Measurements from ENCODE around the gene DCBLD2. TPM values are rescaled to one million over a fixed set of nuclear protein-coding genes. Genes with fewer than 3 reads are reported as not detected.

Gene DCBLD2
- total RNA-seq, 1 experiment from 2014 or later, result 48.0 TPM

- Histone ChIP-seq H3K4me1 (ENCODE audit: insufficient read depth, low read length) (0 out of 2 replicates have a peak, but pooled peaks cover 2% of the 10 kb centered on the region), H3K4me2 (ENCODE audit: insufficient read depth, insufficient read length, low read length) (peak overlapping the region; percentile 86), H3K9me3 (ENCODE audit: control insufficient read depth, low read depth, low read length) (no peaks in the 10 kb centered on the region), H3K9ac (ENCODE audit: extremely low read depth, insufficient read length, low read length) (peak overlapping the region; percentile 84), H3K23me2 (ENCODE audit: insufficient read length, low read depth, low read length, poor library complexity, severe bottlenecking) (no peaks in the 10 kb centered on the region), H3K14ac (ENCODE audit: insufficient read depth, low read length) (peak overlapping the region; percentile 93), H3K23ac (ENCODE audit: insufficient read length, low read depth, low read length) (no peak overlapping the region), H3K18ac (ENCODE audit: insufficient read length, low read depth, low read length) (peak overlapping the region; percentile 96), H2BK5ac (ENCODE audit: insufficient read length, low read length) (no peak overlapping the region), H2BK20ac (ENCODE audit: low read depth, low read length, poor library complexity, severe bottlenecking) (no peak overlapping the region), H2BK120ac (ENCODE audit: low read depth, low read length, poor library complexity, severe bottlenecking) (no peak overlapping the region), H3K27ac (ENCODE audit: insufficient read length, low read depth, low read length) (no peak overlapping the region), H3T11ph (ENCODE audit: low read length) (no peak overlapping the region), H3K4ac (ENCODE audit: low read depth, low read length) (no peak overlapping the region), H4K20me1 (ENCODE audit: control insufficient read depth, insufficient read depth, insufficient read length) (no peaks in the 10 kb centered on the region), H2AFZ (ENCODE audit: low read length) (no peak overlapping the region), H2BK15ac (ENCODE audit: low read depth, low read length) (no peak overlapping the region), H4K5ac (ENCODE audit: insufficient read length, low read depth, low read length) (no peak overlapping the region), H2BK12ac (ENCODE audit: insufficient read length, low read depth, low read length) (no peak overlapping the region), H4K91ac (ENCODE audit: insufficient read length, low read depth, low read length) (no peak overlapping the region), H2AK5ac (ENCODE audit: insufficient read length, low read length) (no peak overlapping the region), H3K79me2 (ENCODE audit: insufficient read depth, low read length) (peaks cover 2% of the 10 kb centered on the region; the same call in 1 of the 2 replicates), H3K79me1 (ENCODE audit: insufficient read depth, low read depth, low read length, poor library complexity, severe bottlenecking) (no peaks in the 10 kb centered on the region), H3K27me3 (ENCODE audit: insufficient read depth, low read length) (no peaks in the 10 kb centered on the region), H4K8ac (replicated peaks; ENCODE audit: insufficient read length, low read depth, low read length) (no peak overlapping the region), H3K56ac (ENCODE audit: insufficient read length, low read depth, low read length) (no peak overlapping the region)
- peak overlapping the region; percentile 81 to 96 (median 95) for H3K27ac Mint-ChIP-seq
- H3K27me3 Mint-ChIP-seq (ENCODE audit: low read depth), result no peaks in the 10 kb centered on the region
- WGBS (ENCODE audit: extremely low coverage, insufficient read length, low lambda C conversion rate), result no CpG with 5 or more reads among the region's 26 CpGs
- H3K4me3 Mint-ChIP-seq, result peak overlapping the region; percentile 95 to 96
- H3K9me3 Mint-ChIP-seq, result no peaks in the 10 kb centered on the region; a peak in 1 of 5 replicates
- no peaks in the 10 kb centered on the region; a peak in 2 of 7 replicates for H3K36me3 Mint-ChIP-seq (ENCODE audit: insufficient read depth in 1 of 3, low read depth in 3 of 3)
- peaks cover 21 to 27% of the 10 kb centered on the region in 2 experiments for H3K4me1 Mint-ChIP-seq
- peak; percentile 68 for DNase-seq
- TF ChIP-seq CTCF (conservative IDR thresholded peaks at IDR 0.05), result no peak
Observed at GRCh38 chr3:98901119-98901391, 440 bp downstream of the DCBLD2 start.
